Upper lobe of right lung (tissue), 1 donor: ENCODE data around the gene MAMDC2. TPM values are rescaled to one million over a fixed set of nuclear protein-coding genes. Genes with fewer than 3 reads are reported as not detected.
"Not testable (repeated sequence)": the region's sequence is repeated elsewhere in the genome, so short reads cannot be mapped to it uniquely, and the experiment has no call there.

Experiments
- ATAC-seq: fragments of 200-7000 bp; cut with Tn5 transposase; one replicate; pipeline ENCODE4 v1.9.1; 2020; ENCODE audit warnings: mild to moderate bottlenecking, moderate library complexity
- DNase-seq: peaks from one replicate; pipeline ENCODE4 v3.0.0-alpha.2; 2020
- H3K27ac ChIP-seq: fragments of 200-600 bp; one replicate; pipeline ENCODE4 v1.8.0; 2022
- H3K27me3 ChIP-seq: fragments of 200-600 bp; one replicate; pipeline ENCODE4 v1.8.0; 2022; ENCODE audit warnings: mild to moderate bottlenecking
- H3K36me3 ChIP-seq: fragments of 200-600 bp; one replicate; pipeline ENCODE4 v1.8.0; 2022
- H3K4me1 ChIP-seq: fragments of 200-600 bp; one replicate; pipeline ENCODE4 v1.8.0; 2022
- H3K4me3 ChIP-seq: fragments of 200-600 bp; one replicate; pipeline ENCODE4 v1.8.0; 2022; ENCODE audit warnings: mild to moderate bottlenecking
- H3K9me3 ChIP-seq: fragments of 200-600 bp; one replicate; pipeline ENCODE4 v1.8.0; 2022
- CTCF ChIP-seq: fragments of 200-600 bp; IDR thresholded peaks from one replicate; pipeline ENCODE4 v1.8.0; 2022; ENCODE audit warnings: antibody characterized with exemption
- intact Hi-C: fragments of 100-400 bp; cut with DNase I; formaldehyde crosslinking; loops from one replicate; pipeline ENCODE4 v1.11.0; 2022
- total RNA-seq: library from RNA; stranded (reverse); fragmentation: NEBNext Ultra II Directional; extraction: Animal tissue kit (Norgen Biotek cat#: 25700); gene quantifications from one replicate; pipeline ENCODE4 v1.2.1, GENCODE V29; 2021
- donor health status: DM: no; HTN: yes; CAD: no; lungs with severe emphysema.

MAMDC2 gene
- total RNA-seq, 1 donor from 2014 or later = 72.0 TPM

- Histone ChIP-seq H3K27ac (no peak overlapping the region), H3K4me3 (no peak overlapping the region)
- intact Hi-C loops = no loop called here
Measured at GRCh38 chr9:70229026-70229425, 185.4 kb downstream of the MAMDC2 start.

DNA sequence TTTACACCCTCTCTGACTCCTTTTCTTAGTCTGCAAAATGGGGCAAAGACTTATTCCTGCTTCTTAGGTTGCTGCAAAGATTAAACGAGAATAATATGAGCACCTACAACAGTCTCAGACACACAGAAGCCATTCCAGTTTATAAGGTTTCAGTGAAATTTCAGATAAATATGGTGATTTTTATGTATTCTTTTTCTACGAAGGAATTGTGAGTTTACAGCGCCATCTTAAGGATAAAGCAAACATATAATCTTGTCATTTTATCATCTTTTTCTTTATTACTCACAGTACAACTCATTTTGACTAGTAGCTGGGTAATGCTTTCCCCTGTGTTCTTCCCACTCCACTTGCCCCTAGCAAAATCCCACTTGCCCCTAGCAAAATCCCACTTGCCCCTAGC, 185.9 kb downstream of the MAMDC2 start:
- H3K27me3 ChIP-seq = no peaks in the 10 kb centered on the region
- TF ChIP-seq CTCF = no peak
- no peaks in the 10 kb centered on the region for H3K9me3 ChIP-seq
- no peaks in the 10 kb centered on the region for H3K4me1 ChIP-seq
- DNase-seq (no peak), ATAC-seq (no peak)
- no peak overlapping the region for H3K4me3 ChIP-seq
- no peak overlapping the region for H3K27ac ChIP-seq
- intact Hi-C loops = no loop called here
- no peaks in the 10 kb centered on the region for H3K36me3 ChIP-seq

More at GRCh38 chr9:70229026-70229425, 185.4 kb downstream of the MAMDC2 start:
- TF ChIP-seq CTCF = no peak
- ATAC-seq (peak; percentile 25), DNase-seq (no peak)
- Histone ChIP-seq H3K36me3 (no peaks in the 10 kb centered on the region), H3K9me3 (no peaks in the 10 kb centered on the region), H3K4me1 (no peaks in the 10 kb centered on the region), H3K27me3 (no peaks in the 10 kb centered on the region)

DNA sequence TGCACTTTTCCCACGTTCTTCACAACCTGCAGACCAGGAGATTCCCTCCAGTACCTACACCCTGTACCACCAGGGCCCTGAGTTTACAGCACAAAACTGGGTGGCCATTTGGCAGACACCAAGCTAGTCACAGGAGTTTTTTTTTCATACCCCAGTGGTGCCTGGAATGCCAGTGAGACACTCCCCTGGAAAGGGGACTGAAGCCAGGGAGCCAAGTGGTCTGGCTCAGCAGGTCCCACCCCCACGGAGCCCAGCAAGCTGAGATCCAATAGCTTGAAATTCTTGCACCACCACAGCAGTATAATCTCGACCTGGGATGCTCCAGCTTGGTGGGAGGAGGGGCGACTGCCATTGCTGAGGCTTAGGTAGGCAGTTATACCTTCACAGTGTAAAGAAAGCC, 188.8 kb downstream of the MAMDC2 start:
- H3K4me1 ChIP-seq = no peaks in the 10 kb centered on the region
- H3K27me3 ChIP-seq = no peaks in the 10 kb centered on the region
- H3K36me3 ChIP-seq = no peaks in the 10 kb centered on the region
- TF ChIP-seq CTCF = no peak
- ATAC-seq (no peak), DNase-seq (no peak)
- H3K4me3 ChIP-seq = no peak overlapping the region
- H3K27ac ChIP-seq = no peak overlapping the region
- intact Hi-C loops = no loop called here
- no peaks in the 10 kb centered on the region for H3K9me3 ChIP-seq

DNA sequence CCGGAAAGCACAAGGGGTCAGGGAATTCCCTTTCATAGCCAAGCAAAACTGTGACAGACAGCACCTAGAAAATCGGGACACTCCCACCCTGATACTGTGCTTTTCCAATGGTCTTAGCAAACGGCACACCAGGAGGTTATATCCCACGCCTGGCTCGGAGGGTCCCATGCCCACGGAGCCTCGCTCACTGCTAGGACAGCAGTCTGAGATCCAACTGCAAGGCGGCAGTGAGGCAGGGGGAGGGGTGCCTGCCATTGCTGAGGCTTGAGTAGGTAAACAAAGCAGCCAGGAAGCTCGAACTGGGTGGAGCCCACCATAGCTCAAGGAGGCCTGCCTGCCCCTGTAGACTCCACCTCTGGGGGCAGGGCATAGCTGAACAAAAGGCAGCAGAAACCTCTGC, 190.6 kb downstream of the MAMDC2 start:
- H3K36me3 ChIP-seq, H3K4me1 ChIP-seq, H3K27ac ChIP-seq, H3K9me3 ChIP-seq, intact Hi-C loops, H3K27me3 ChIP-seq, H3K4me3 ChIP-seq, ATAC-seq, DNase-seq: not testable (repeated sequence)

DNA sequence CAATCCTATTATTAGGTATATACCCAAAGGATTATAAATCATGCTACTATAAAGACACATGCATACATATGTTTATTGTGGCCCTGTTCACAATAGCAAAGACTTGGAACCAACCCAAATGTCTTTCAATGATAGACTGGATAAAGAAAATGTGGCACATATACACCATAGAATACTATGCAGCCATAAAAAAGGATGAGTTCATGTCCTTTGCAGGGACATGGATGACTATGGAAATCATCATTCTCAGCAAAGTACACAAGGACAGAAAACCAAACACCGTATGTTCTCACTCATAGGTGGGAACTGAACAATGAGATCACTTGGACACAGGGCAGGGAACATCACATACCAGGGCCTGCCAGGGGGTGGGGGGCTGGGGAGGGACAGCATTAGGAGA, 202.3 kb downstream of the MAMDC2 start:
- H3K4me1 ChIP-seq, ATAC-seq, H3K9me3 ChIP-seq, H3K27me3 ChIP-seq, H3K27ac ChIP-seq, DNase-seq, H3K4me3 ChIP-seq, H3K36me3 ChIP-seq, intact Hi-C loops: not testable (repeated sequence)

GRCh38 chr9:70250221-70250620, 206.6 kb downstream of the MAMDC2 start:
- Histone ChIP-seq H3K27ac (no peak overlapping the region), H3K27me3 (no peaks in the 10 kb centered on the region), H3K4me3 (no peak overlapping the region), H3K4me1 (no peaks in the 10 kb centered on the region), H3K36me3 (no peaks in the 10 kb centered on the region), H3K9me3 (no peaks in the 10 kb centered on the region)
- ATAC-seq (no peak), DNase-seq (no peak)
- intact Hi-C loops = no loop called here
- TF ChIP-seq CTCF = no peak

DNA sequence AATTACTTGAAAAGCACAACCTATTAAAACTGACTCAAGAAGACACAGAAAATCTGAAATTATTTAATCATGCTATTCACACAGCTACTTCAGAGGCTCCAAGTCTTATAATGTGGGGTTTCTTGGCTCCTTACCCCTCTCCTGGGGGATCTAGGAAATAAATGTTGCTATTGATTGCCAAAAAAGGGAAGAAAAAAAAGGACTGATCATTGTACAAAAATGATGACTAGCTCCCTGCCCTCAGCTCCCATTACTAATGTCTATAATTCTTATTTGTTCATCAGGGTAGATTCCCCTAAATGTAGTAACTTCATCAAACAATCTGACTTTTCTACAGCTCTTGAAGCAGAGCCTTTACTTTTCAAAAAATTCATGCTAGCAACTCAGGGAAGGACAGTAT, 211.8 kb downstream of the MAMDC2 start:
- Histone ChIP-seq H3K4me1 (peaks cover 18% of the 10 kb centered on the region), H3K36me3 (no peaks in the 10 kb centered on the region), H3K27me3 (no peaks in the 10 kb centered on the region), H3K9me3 (no peaks in the 10 kb centered on the region), H3K4me3 (peak overlapping the region; percentile 87), H3K27ac (peak overlapping the region; percentile 96)
- DNase-seq (no peak), ATAC-seq (no peak)
- no peak for TF ChIP-seq CTCF
- intact Hi-C loops = no loop called here
